ENCODE data around the gene NEK9.
A peak's percentile ranks its signal among the peaks of the same experiment; 100 is the strongest.
"Not testable (repeated sequence)": the region's sequence is repeated elsewhere in the genome, so short reads cannot be mapped to it uniquely, and the experiment has no call there.

Gene NEK9

GRCh38 chr14:75151851-75152250 lies 25.0 kb upstream of the NEK9 start:
- no peaks in the 10 kb centered on the region for H3K27me3 Mint-ChIP-seq (ENCODE audit: low read depth, poor library complexity)
- no peak for TF ChIP-seq CTCF (IDR thresholded peaks at IDR 0.05)
- no peak overlapping the region for H3K27ac Mint-ChIP-seq
- no peak for DNase-seq
- H3K36me3 Mint-ChIP-seq (ENCODE audit: low read depth): peaks cover 32% of the 10 kb centered on the region
- peaks cover 15% of the 10 kb centered on the region for H3K4me1 Mint-ChIP-seq
- H3K4me3 Mint-ChIP-seq: no peak overlapping the region
- no peaks in the 10 kb centered on the region for H3K9me3 Mint-ChIP-seq

GRCh38 chr14:75150637-75151036 lies 23.8 kb upstream of the NEK9 start:
- H3K27me3 Mint-ChIP-seq (ENCODE audit: low read depth, poor library complexity); H3K27ac Mint-ChIP-seq: not testable (repeated sequence)

GRCh38 chr14:75150150-75150549 lies 23.3 kb upstream of the NEK9 start:
- Mint-ChIP-seq H3K36me3 (ENCODE audit: low read depth) (peaks cover 40% of the 10 kb centered on the region), H3K27ac (peak overlapping the region; percentile 60), H3K4me3 (no peak overlapping the region)

More at GRCh38 chr14:75150637-75151036, 23.8 kb upstream of the NEK9 start:
- Mint-ChIP-seq H3K36me3 (ENCODE audit: low read depth) (peaks cover 41% of the 10 kb centered on the region), H3K4me1 (peaks cover 15% of the 10 kb centered on the region)
- not testable (repeated sequence) for H3K4me3 Mint-ChIP-seq, DNase-seq, H3K9me3 Mint-ChIP-seq

GRCh38 chr14:75147423-75148071 lies 20.7 kb upstream of the NEK9 start:
- Mint-ChIP-seq H3K36me3 (ENCODE audit: low read depth) (peaks cover 57% of the 10 kb centered on the region), H3K27me3 (ENCODE audit: low read depth, poor library complexity) (no peaks in the 10 kb centered on the region), H3K9me3 (no peaks in the 10 kb centered on the region), H3K4me1 (peaks cover 21% of the 10 kb centered on the region), H3K27ac (peak overlapping the region; percentile 92), H3K4me3 (no peak overlapping the region)
- peak; percentile 20 for TF ChIP-seq CTCF (IDR thresholded peaks at IDR 0.05)
- peak; percentile 35 for DNase-seq

More at GRCh38 chr14:75150150-75150549, 23.3 kb upstream of the NEK9 start:
- Mint-ChIP-seq H3K9me3 (no peaks in the 10 kb centered on the region), H3K4me1 (peaks cover 15% of the 10 kb centered on the region), H3K27me3 (ENCODE audit: low read depth, poor library complexity) (no peaks in the 10 kb centered on the region)
- TF ChIP-seq CTCF (IDR thresholded peaks at IDR 0.05): no peak
- no peak for DNase-seq

- H3K9me3 Mint-ChIP-seq: no peaks in the 10 kb centered on the region
- no peaks in the 10 kb centered on the region for H3K27me3 Mint-ChIP-seq (ENCODE audit: low read depth, poor library complexity)
- peak overlapping the region; percentile 57 for H3K27ac Mint-ChIP-seq
- peaks cover 40% of the 10 kb centered on the region for H3K36me3 Mint-ChIP-seq (ENCODE audit: low read depth)
- no peak for DNase-seq
- H3K4me3 Mint-ChIP-seq: no peak overlapping the region
- peaks cover 24% of the 10 kb centered on the region for H3K4me1 Mint-ChIP-seq
- TF ChIP-seq CTCF (IDR thresholded peaks at IDR 0.05): no peak
Measured at GRCh38 chr14:75144944-75145343, 18.1 kb upstream of the NEK9 start.

GRCh38 chr14:75143761-75144527 lies 17.1 kb upstream of the NEK9 start:
- peaks cover 24% of the 10 kb centered on the region for H3K4me1 Mint-ChIP-seq

More at GRCh38 chr14:75143761-75144527, 17.1 kb upstream of the NEK9 start:
- Mint-ChIP-seq H3K27me3 (ENCODE audit: low read depth, poor library complexity) (no peaks in the 10 kb centered on the region), H3K36me3 (ENCODE audit: low read depth) (peaks cover 42% of the 10 kb centered on the region), H3K4me3 (no peak overlapping the region), H3K27ac (peak overlapping the region; percentile 59), H3K9me3 (no peaks in the 10 kb centered on the region)
- TF ChIP-seq CTCF (IDR thresholded peaks at IDR 0.05): no peak
- no peak for DNase-seq

Data from nephron progenitor cell (in vitro differentiated cells).